ENCODE measurements around the gene NAPSA. TPM values are rescaled to one million over a fixed set of nuclear protein-coding genes. Genes with fewer than 3 reads are reported as not detected.

Gene NAPSA
- total and polyA plus RNA-seq, 10 of the 15 experiments (the other 5 are each of a cell fraction or from before 2014, with no cell fraction given): 6.7 to 45.4 (median 17.1) TPM

- peaks cover 4% of the 10 kb centered on the region; the same call in 1 of the 2 replicates for H4K20me1 ChIP-seq (ENCODE audit: control insufficient read depth, insufficient read depth)
- no peak overlapping the region for H2AFZ ChIP-seq (ENCODE audit: control insufficient read depth, low read depth, low read length)
- H3K36me3 ChIP-seq (ENCODE audit: control insufficient read depth in 2 of 2, insufficient read depth in 2 of 2, low read length in 1 of 2): no peaks in the 10 kb centered on the region
- intact Hi-C loops (cut with micrococcal nuclease; ENCODE audit: unreplicated experiment): no loop called here
- H3K27ac ChIP-seq (ENCODE audit: control insufficient read depth, insufficient read depth): no peak overlapping the region
- H3K79me2 ChIP-seq (ENCODE audit: control insufficient read depth, insufficient read depth, low read length): no peaks in the 10 kb centered on the region
- BruUV-seq (replicated peaks): no TSS peak
- no peak for TF ChIP-seq IKZF1 (conservative IDR thresholded peaks at IDR 0.05)
- no peak for TF ChIP-seq GABPA (IDR thresholded peaks at IDR 0.05; ENCODE audit: low read depth)
- no peak for TF ChIP-seq IKZF2 (IDR thresholded peaks at IDR 0.05)
- H3K4me3 ChIP-seq: no peak overlapping the region
- ChIA-PET RAD21 (ENCODE audit: unreplicated experiment) (no interaction called here), CTCF (no interaction called here), POLR2A (no interaction called here), SMC1A (ENCODE audit: uncharacterized antibody, unreplicated experiment) (no interaction called here)
- DNase-seq (ENCODE audit: low read depth, low spot score): no peak
- no peaks in the 10 kb centered on the region; the same call in 2 of the 3 replicates for H3K9me3 ChIP-seq (replicated peaks; ENCODE audit: control insufficient read depth, insufficient read depth, low read length)
- in situ Hi-C loops (cut with MboI): no loop called here
- no peak for ATAC-seq
- H3K27me3 ChIP-seq (replicated peaks in 1 of 2; ENCODE audit: control insufficient read depth in 2 of 2, insufficient read depth in 2 of 2, low read length in 1 of 2): no peaks in the 10 kb centered on the region
- 76% methylated on average over 20 of the region's 20 CpGs for WGBS (ENCODE audit: insufficient coverage, insufficient replicate concordance, low lambda C conversion rate, missing lambda C conversion rate)
- no peak overlapping the region for H3K4me2 ChIP-seq (ENCODE audit: control insufficient read depth, insufficient read depth)
- FAIRE-seq: no peak
- H3K9ac ChIP-seq (ENCODE audit: control insufficient read depth, insufficient read depth, low read length): no peak overlapping the region
- H3K4me1 ChIP-seq (ENCODE audit: control insufficient read depth, insufficient read depth, low read length): no peaks in the 10 kb centered on the region
Measured at GRCh38 chr19:50320596-50320995, 44.8 kb downstream of the NAPSA start.

GRCh38 chr19:50320051-50320450 is 45.4 kb downstream of the NAPSA start:
- no TSS peak for BruUV-seq (replicated peaks)
- H3K9ac ChIP-seq (ENCODE audit: control insufficient read depth, insufficient read depth, low read length): no peak overlapping the region
- ChIA-PET POLR2A (no interaction called here), RAD21 (ENCODE audit: unreplicated experiment) (no interaction called here), SMC1A (ENCODE audit: uncharacterized antibody, unreplicated experiment) (no interaction called here), CTCF (no interaction called here)
- in situ Hi-C loops (cut with MboI): no loop called here
- FAIRE-seq: no peak
- H3K4me2 ChIP-seq (ENCODE audit: control insufficient read depth, insufficient read depth): no peak overlapping the region
- H3K27me3 ChIP-seq (replicated peaks in 1 of 2; ENCODE audit: control insufficient read depth in 2 of 2, insufficient read depth in 2 of 2, low read length in 1 of 2): peaks cover 0 to under 1% of the 10 kb centered on the region in 2 experiments; a peak in 1 of 4 replicates
- no peak for ATAC-seq
- no peak overlapping the region for H3K27ac ChIP-seq (ENCODE audit: control insufficient read depth, insufficient read depth)
- H3K4me1 ChIP-seq (ENCODE audit: control insufficient read depth, insufficient read depth, low read length): no peaks in the 10 kb centered on the region
- H3K36me3 ChIP-seq (ENCODE audit: control insufficient read depth in 2 of 2, insufficient read depth in 2 of 2, low read length in 1 of 2): no peaks in the 10 kb centered on the region
- no peak for DNase-seq (ENCODE audit: low read depth, low spot score)
- WGBS (ENCODE audit: insufficient coverage, insufficient replicate concordance, low lambda C conversion rate, missing lambda C conversion rate): no CpG with 5 or more reads among the region's 12 CpGs
- H2AFZ ChIP-seq (ENCODE audit: control insufficient read depth, low read depth, low read length): no peak overlapping the region
- no peaks in the 10 kb centered on the region; the same call in 2 of the 3 replicates for H3K9me3 ChIP-seq (replicated peaks; ENCODE audit: control insufficient read depth, insufficient read depth, low read length)
- peaks cover 1% of the 10 kb centered on the region; the same call in 1 of the 2 replicates for H4K20me1 ChIP-seq (ENCODE audit: control insufficient read depth, insufficient read depth)
- intact Hi-C loops (cut with micrococcal nuclease; ENCODE audit: unreplicated experiment): no loop called here
- no peaks in the 10 kb centered on the region for H3K79me2 ChIP-seq (ENCODE audit: control insufficient read depth, insufficient read depth, low read length)
- H3K4me3 ChIP-seq: no peak overlapping the region
- no peak for TF ChIP-seq IKZF2 (IDR thresholded peaks at IDR 0.05)
- no peak for TF ChIP-seq MLLT1 (IDR thresholded peaks at IDR 0.05)
- TF ChIP-seq CBX3 (IDR thresholded peaks at IDR 0.05; ENCODE audit: borderline replicate concordance, low read depth): no peak
- TF ChIP-seq NR2F1 (conservative IDR thresholded peaks at IDR 0.05): no peak
- TF ChIP-seq JUNB (IDR thresholded peaks at IDR 0.05): no peak
- no peak for TF ChIP-seq ZNF384 (IDR thresholded peaks at IDR 0.05; ENCODE audit: borderline replicate concordance, low read depth, low read length)
- TF ChIP-seq RBBP5 (conservative IDR thresholded peaks at IDR 0.05): no peak
- TF ChIP-seq ZBTB40 (IDR thresholded peaks at IDR 0.05; ENCODE audit: borderline replicate concordance): no peak
- no peak for TF ChIP-seq ETV6 (conservative IDR thresholded peaks at IDR 0.05 in 1 of 2, IDR thresholded peaks at IDR 0.05 in 1 of 2; ENCODE audit: borderline replicate concordance in 1 of 2, low read depth in 1 of 2)
- TF ChIP-seq E2F4 (IDR thresholded peaks at IDR 0.05; ENCODE audit: low read depth, low read length): no peak

Data from GM12878 (cell line).